Heart right ventricle (tissue), 16 donors: ENCODE data around the gene MIGA2. TPM values are rescaled to one million over a fixed set of nuclear protein-coding genes. Genes with fewer than 3 reads are reported as not detected.

ENCODE experiments used
- ATAC-seq, 8 donors: fragments of 200-7000 bp; cut with Tn5 transposase; one replicate each; pipeline ENCODE4 v1.9.1; 2020; ENCODE audit warnings: mild to moderate bottlenecking in 8 of 8, moderate library complexity in 8 of 8, moderate number of reproducible peaks in 1 of 8
- DNase-seq, 2 donors: peaks; one replicate each; pipeline ENCODE4 v3.0.0-alpha.2; 2020
- H3K27ac ChIP-seq, 10 donors: fragments of 200-600 bp; sonication (generic) in 2 of 10; one replicate each; pipeline versions ENCODE4 v1.5.0 to v1.8.0; 2020 to 2022; ENCODE audit warnings: mild to moderate bottlenecking in 3 of 10
- H3K27me3 ChIP-seq, 7 donors: fragments of 200-600 bp; one replicate each; pipeline ENCODE4 v1.8.0; 2021 to 2022; ENCODE audit warnings: mild to moderate bottlenecking in 2 of 7
- H3K36me3 ChIP-seq, 9 donors: fragments of 200-600 bp; sonication (generic) in 1 of 9; one replicate each; pipeline versions ENCODE4 v1.5.0 to v1.8.0; 2020 to 2022; ENCODE audit warnings: mild to moderate bottlenecking in 2 of 9
- H3K4me1 ChIP-seq, 9 donors: fragments of 200-600 bp; sonication (generic) in 1 of 9; one replicate each; pipeline versions ENCODE4 v1.5.0 to v1.8.0; 2020 to 2022; ENCODE audit warnings: mild to moderate bottlenecking in 4 of 9
- H3K4me3 ChIP-seq, 10 donors: fragments of 200-600 bp; sonication (generic) in 2 of 10; one replicate each; pipeline versions ENCODE4 v1.5.0 to v1.8.0; 2020 to 2022; ENCODE audit warnings: mild to moderate bottlenecking in 7 of 10, moderate library complexity in 2 of 10
- H3K9me3 ChIP-seq, 11 donors: fragments of 200-600 bp in 10 of 11; sonication (generic) in 2 of 11; one replicate each; pipeline versions ENCODE4 v1.5.0 to v1.8.0; 2013 to 2022; ENCODE audit warnings: mild to moderate bottlenecking in 2 of 11, control low read depth in 1 of 11, moderate library complexity in 1 of 11
- CTCF ChIP-seq, 9 donors: fragments of 200-600 bp; sonication (generic) in 2 of 9; IDR thresholded peaks; one replicate each; pipeline versions ENCODE4 v1.5.0 to v1.8.0; 2021 to 2022; ENCODE audit warnings: antibody characterized with exemption in 9 of 9, mild to moderate bottlenecking in 5 of 9, moderate library complexity in 1 of 9
- WGBS, 2 donors: extraction: QIAGEN DNeasy Blood & Tissue Kit; methylation state at CpG; one replicate each; pipeline ENCODE4 v1.1.7; 2013; ENCODE audit warnings: inconsistent platforms in 1 of 2; 5-methylcytosine and 5-hydroxymethylcytosine counted together
- intact Hi-C, 10 donors: fragments of 100-400 bp; cut with DNase I; formaldehyde crosslinking; loops; one replicate each; pipeline versions ENCODE4 v1.11.1 to v1.14.2; 2022
- polyA plus RNA-seq, 2 donors: library from polyadenylated mRNA; stranded (reverse); fragments of 200-250 nt; gene quantifications; one replicate each; pipeline ENCODE4 v1.2.3, GENCODE V29; 2013
- total RNA-seq, 10 donors: library from RNA; stranded (reverse); fragmentation: NEBNext Ultra II Directional in 3 of 10; extraction: Animal tissue kit (Norgen Biotek cat#: 25700) in 3 of 10; gene quantifications; one replicate each; pipeline versions ENCODE4 v1.2.1 to v1.2.4, GENCODE V29; 2021 to 2023
- donor health status: Arrhythmogenic right ventricular cardiomyopathy.
- donor health status: ischemic (EF 13 %, LVEDD 7.1; RV severe dilation, severe dysfunction).
- donor health status: healthy with polysubstance abuse.
- donor health status: DM: no; HTN: yes; CAD: no.
- donor health status: DM: no; HTN: no; CAD: no.
- donor health status: ischemic (EF 25% LVEDD 6.9; RV normal size, moderate dysfunction).
- donor health status: ischemic (EF 25% LVEDD 5.7; RV mildly dilated, moderate dysfunction).
- donor health status: healthy.
- donor health status: DM: yes; HTN: yes; CAD: no.
- donor health status: Ischemic cardiomyopathy.
- donor health status: ischemic (EF 35%, LVEDD 5.7; RV mildly dilated, moderate dysfunction).
- donor health status: nonischemic (EF 11% LVEDD 7.7; RV severe dilation, severe dysfunction).
- donor health status: DM: yes; HTN: yes; CAD: no.
- donor health status: PGD.
- donor health status: ischemic (EF 29% LVEDD 5.4; RV normal size, mild dysfunction).
- donor health status: nonischemic (EF 23%, LVEDD 6.1; RV moderate dilation, normal function).

The MIGA2 gene
- total and polyA plus RNA-seq, 12 donors, result 30.4 to 46.0 (median 35.9) TPM

- Histone ChIP-seq H3K4me3 (no peak overlapping the region), H3K27me3 (no peaks in the 10 kb centered on the region), H3K27ac (no peak overlapping the region), H3K36me3 (peaks cover 0 to 96% (median 62%) of the 10 kb centered on the region in 9 donors), H3K9me3 (no peaks in the 10 kb centered on the region), H3K4me1 (peaks cover 0 to 2% (median 0%) of the 10 kb centered on the region in 9 donors)
- ATAC-seq (peak in 1 of 8 donors; percentile 8), DNase-seq (no peak)
- intact Hi-C loops, result no loop called here
- 91 to 93% methylated on average over 9 of the region's 9 CpGs for WGBS, 2 donors
- no peak for TF ChIP-seq CTCF (IDR thresholded peaks at IDR 0.05)
Measured at GRCh38 chr9:129063061-129063460, 26.6 kb downstream of the MIGA2 start.

- no peak overlapping the region for H3K27ac ChIP-seq
- intact Hi-C loops, result no loop called here
- DNase-seq (no peak), ATAC-seq (no peak)
- H3K27me3 ChIP-seq, result no peaks in the 10 kb centered on the region
- no peak overlapping the region for H3K4me3 ChIP-seq
- H3K4me1 ChIP-seq, result peaks cover 0 to 13% (median 9%) of the 10 kb centered on the region in 9 donors
- 95 to 97% methylated on average over 8 of the region's 8 CpGs for WGBS, 2 donors
- H3K36me3 ChIP-seq, result peaks cover 0 to 97% (median 58%) of the 10 kb centered on the region in 9 donors
- TF ChIP-seq CTCF (IDR thresholded peaks at IDR 0.05), result no peak
- no peaks in the 10 kb centered on the region for H3K9me3 ChIP-seq
Measured at GRCh38 chr9:129064499-129064908, 28.1 kb downstream of the MIGA2 start.

- WGBS, 2 donors, result 91% methylated on average over 19 of the region's 19 CpGs
- no peak for DNase-seq
- intact Hi-C loops, result no loop called here
- Histone ChIP-seq H3K9me3 (no peaks in the 10 kb centered on the region), H3K4me3 (no peak overlapping the region), H3K4me1 (peaks cover 0 to 23% (median 14%) of the 10 kb centered on the region in 9 donors), H3K27ac (peak overlapping the region in 7 of 10 donors; percentile 76 to 94 (median 88)), H3K27me3 (no peaks in the 10 kb centered on the region), H3K36me3 (peaks cover 0 to 80% (median 26%) of the 10 kb centered on the region in 9 donors)
- no peak for TF ChIP-seq CTCF (IDR thresholded peaks at IDR 0.05)
- no peak for ATAC-seq
Measured at GRCh38 chr9:129068110-129068509, 31.7 kb downstream of the MIGA2 start.

GRCh38 chr9:129068990-129069861, 32.8 kb downstream of the MIGA2 start:
- no peaks in the 10 kb centered on the region for H3K27me3 ChIP-seq
- intact Hi-C loops, result no loop called here
- H3K36me3 ChIP-seq, result peaks cover 0 to 69% (median 26%) of the 10 kb centered on the region in 9 donors
- peak overlapping the region; percentile 57 to 94 (median 86) for H3K27ac ChIP-seq
- H3K4me3 ChIP-seq, result peak overlapping the region in 3 of 10 donors; percentile 21 to 25 (median 22)
- DNase-seq (peak; percentile 77 to 83), ATAC-seq (peak; percentile 90 to 96 (median 94))
- WGBS, 2 donors, result 48 to 59% methylated on average over 31 of the region's 31 CpGs
- no peaks in the 10 kb centered on the region for H3K9me3 ChIP-seq
- H3K4me1 ChIP-seq, result peaks cover 0 to 23% (median 14%) of the 10 kb centered on the region in 9 donors
- peak in 1 of 9 donors; percentile 17 for TF ChIP-seq CTCF (IDR thresholded peaks at IDR 0.05)
